GM12878 (cell line): ENCODE measurements around the gene MCM9.

ENCODE experiments used
- BRCA1 ChIP-seq: IDR thresholded peaks from 2 replicates; pipeline ENCODE4 v1.6.1; 2011; ENCODE audit warnings: low read depth, low read length, improper control_type of control experiment
- CHD2 ChIP-seq: IDR thresholded peaks from 2 replicates; pipeline ENCODE4 v1.6.1; 2011; ENCODE audit warnings: low read depth, low read length, improper control_type of control experiment, borderline replicate concordance
- JUND ChIP-seq: IDR thresholded peaks from 2 replicates; pipeline ENCODE4 v1.6.1; 2012; ENCODE audit warnings: low read depth, mild to moderate bottlenecking, low read length, improper control_type of control experiment, moderate library complexity
- NBN ChIP-seq: fragments of 450-650 bp; IDR thresholded peaks from 2 replicates; pipeline ENCODE4 v1.6.1; 2016
- POLR2A ChIP-seq: IDR thresholded peaks from 2 replicates; pipeline ENCODE4 v1.6.1; 2011; ENCODE audit warnings: low read depth, mild to moderate bottlenecking, low read length
- POLR2AphosphoS5 ChIP-seq: IDR thresholded peaks from 2 replicates; pipeline ENCODE4 v1.6.1; 2011; ENCODE audit warnings: mild to moderate bottlenecking, low read length, inconsistent platforms
- TAF1 ChIP-seq: IDR thresholded peaks from 2 replicates; pipeline ENCODE4 v1.6.1; 2011; ENCODE audit warnings: mild to moderate bottlenecking, low read depth, low read length, borderline replicate concordance
- TF ChIP-seq, protein P1 (sequence below): IDR thresholded peaks from 2 replicates; pipeline ENCODE4 v1.6.1; 2011; ENCODE audit warnings: low read depth, low read length, improper control_type of control experiment, borderline replicate concordance
- TF ChIP-seq, protein P2 (sequence below), 3 experiments: IDR thresholded peaks in 2 of 3; conservative IDR thresholded peaks in 1 of 3; 2 replicates each; pipeline ENCODE4 v1.5.1; 2011; ENCODE audit warnings: low read depth in 3 of 3, low read length in 3 of 3, mild to moderate bottlenecking in 3 of 3, control low read depth in 2 of 3, moderate library complexity in 2 of 3, inconsistent platforms in 1 of 3, mixed read lengths in 1 of 3; ENCODE audit not compliant: control insufficient read depth in 2 of 3, insufficient read depth in 1 of 3; ENCODE audit errors: extremely low read depth in 1 of 3
- TF ChIP-seq, protein P3 (sequence below): IDR thresholded peaks from 2 replicates; pipeline ENCODE4 v1.6.1; 2012; ENCODE audit warnings: low read depth, low read length, improper control_type of control experiment
- TF ChIP-seq, protein P4 (sequence below): IDR thresholded peaks from 2 replicates; pipeline ENCODE4 v1.6.1; 2011; ENCODE audit warnings: low read depth, mild to moderate bottlenecking, low read length, moderate library complexity, borderline replicate concordance; ENCODE audit errors: extremely low read depth
- TF ChIP-seq, protein P5 (sequence below): IDR thresholded peaks from 2 replicates; pipeline ENCODE4 v1.6.1; 2012; ENCODE audit warnings: mild to moderate bottlenecking, low read depth, low read length

DNA sequence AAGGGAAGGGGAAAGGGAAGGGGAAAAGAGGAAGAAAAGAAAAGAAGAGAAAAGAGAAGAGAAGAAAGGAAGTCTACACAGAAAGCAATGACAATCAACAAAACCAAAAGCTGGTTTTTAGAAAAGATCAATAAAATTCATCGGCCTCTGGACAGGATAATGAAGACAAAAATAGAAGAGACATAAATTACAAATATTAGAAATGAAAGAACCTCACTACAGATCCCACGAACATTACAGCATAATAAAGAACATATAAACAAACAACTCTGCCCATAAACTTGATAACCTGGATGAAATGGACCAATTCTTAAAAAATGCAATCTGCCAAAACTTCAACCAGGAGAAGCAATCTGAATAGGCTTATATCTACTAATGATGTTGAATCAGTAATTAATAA is 61.7 kb downstream of the MCM9 start:
- TF ChIP-seq, protein P1, sequence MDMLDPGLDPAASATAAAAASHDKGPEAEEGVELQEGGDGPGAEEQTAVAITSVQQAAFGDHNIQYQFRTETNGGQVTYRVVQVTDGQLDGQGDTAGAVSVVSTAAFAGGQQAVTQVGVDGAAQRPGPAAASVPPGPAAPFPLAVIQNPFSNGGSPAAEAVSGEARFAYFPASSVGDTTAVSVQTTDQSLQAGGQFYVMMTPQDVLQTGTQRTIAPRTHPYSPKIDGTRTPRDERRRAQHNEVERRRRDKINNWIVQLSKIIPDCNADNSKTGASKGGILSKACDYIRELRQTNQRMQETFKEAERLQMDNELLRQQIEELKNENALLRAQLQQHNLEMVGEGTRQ: no peak
- TF ChIP-seq CHD2 (no peak), NBN (no peak), TAF1 (no peak), POLR2A (no peak), JUND (no peak), BRCA1 (no peak), POLR2AphosphoS5 (no peak)
- TF ChIP-seq, protein P2, sequence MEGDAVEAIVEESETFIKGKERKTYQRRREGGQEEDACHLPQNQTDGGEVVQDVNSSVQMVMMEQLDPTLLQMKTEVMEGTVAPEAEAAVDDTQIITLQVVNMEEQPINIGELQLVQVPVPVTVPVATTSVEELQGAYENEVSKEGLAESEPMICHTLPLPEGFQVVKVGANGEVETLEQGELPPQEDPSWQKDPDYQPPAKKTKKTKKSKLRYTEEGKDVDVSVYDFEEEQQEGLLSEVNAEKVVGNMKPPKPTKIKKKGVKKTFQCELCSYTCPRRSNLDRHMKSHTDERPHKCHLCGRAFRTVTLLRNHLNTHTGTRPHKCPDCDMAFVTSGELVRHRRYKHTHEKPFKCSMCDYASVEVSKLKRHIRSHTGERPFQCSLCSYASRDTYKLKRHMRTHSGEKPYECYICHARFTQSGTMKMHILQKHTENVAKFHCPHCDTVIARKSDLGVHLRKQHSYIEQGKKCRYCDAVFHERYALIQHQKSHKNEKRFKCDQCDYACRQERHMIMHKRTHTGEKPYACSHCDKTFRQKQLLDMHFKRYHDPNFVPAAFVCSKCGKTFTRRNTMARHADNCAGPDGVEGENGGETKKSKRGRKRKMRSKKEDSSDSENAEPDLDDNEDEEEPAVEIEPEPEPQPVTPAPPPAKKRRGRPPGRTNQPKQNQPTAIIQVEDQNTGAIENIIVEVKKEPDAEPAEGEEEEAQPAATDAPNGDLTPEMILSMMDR (IDR thresholded peaks at IDR 0.05 in 2 of 3, conservative IDR thresholded peaks at IDR 0.05 in 1 of 3; ENCODE audit: control insufficient read depth in 2 of 3, extremely low read depth in 1 of 3, insufficient read depth in 1 of 3, low read depth in 3 of 3, low read length in 3 of 3): no peak
- TF ChIP-seq, protein P3, sequence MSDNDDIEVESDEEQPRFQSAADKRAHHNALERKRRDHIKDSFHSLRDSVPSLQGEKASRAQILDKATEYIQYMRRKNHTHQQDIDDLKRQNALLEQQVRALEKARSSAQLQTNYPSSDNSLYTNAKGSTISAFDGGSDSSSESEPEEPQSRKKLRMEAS: no peak
- TF ChIP-seq, protein P4, sequence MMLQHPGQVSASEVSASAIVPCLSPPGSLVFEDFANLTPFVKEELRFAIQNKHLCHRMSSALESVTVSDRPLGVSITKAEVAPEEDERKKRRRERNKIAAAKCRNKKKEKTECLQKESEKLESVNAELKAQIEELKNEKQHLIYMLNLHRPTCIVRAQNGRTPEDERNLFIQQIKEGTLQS: no peak
- TF ChIP-seq, protein P5, sequence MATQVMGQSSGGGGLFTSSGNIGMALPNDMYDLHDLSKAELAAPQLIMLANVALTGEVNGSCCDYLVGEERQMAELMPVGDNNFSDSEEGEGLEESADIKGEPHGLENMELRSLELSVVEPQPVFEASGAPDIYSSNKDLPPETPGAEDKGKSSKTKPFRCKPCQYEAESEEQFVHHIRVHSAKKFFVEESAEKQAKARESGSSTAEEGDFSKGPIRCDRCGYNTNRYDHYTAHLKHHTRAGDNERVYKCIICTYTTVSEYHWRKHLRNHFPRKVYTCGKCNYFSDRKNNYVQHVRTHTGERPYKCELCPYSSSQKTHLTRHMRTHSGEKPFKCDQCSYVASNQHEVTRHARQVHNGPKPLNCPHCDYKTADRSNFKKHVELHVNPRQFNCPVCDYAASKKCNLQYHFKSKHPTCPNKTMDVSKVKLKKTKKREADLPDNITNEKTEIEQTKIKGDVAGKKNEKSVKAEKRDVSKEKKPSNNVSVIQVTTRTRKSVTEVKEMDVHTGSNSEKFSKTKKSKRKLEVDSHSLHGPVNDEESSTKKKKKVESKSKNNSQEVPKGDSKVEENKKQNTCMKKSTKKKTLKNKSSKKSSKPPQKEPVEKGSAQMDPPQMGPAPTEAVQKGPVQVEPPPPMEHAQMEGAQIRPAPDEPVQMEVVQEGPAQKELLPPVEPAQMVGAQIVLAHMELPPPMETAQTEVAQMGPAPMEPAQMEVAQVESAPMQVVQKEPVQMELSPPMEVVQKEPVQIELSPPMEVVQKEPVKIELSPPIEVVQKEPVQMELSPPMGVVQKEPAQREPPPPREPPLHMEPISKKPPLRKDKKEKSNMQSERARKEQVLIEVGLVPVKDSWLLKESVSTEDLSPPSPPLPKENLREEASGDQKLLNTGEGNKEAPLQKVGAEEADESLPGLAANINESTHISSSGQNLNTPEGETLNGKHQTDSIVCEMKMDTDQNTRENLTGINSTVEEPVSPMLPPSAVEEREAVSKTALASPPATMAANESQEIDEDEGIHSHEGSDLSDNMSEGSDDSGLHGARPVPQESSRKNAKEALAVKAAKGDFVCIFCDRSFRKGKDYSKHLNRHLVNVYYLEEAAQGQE: no peak
